SU-DHL-6 (cell line): Measurements from ENCODE around the gene CRYBG3.

Source experiments
- H2AFZ ChIP-seq: fragments of 200-600 bp; sonication (generic); 2 replicates; pipeline ENCODE4 v1.6.1; 2014; ENCODE audit warnings: low read depth, mild to moderate bottlenecking, moderate library complexity, mixed read lengths, antibody characterized with exemption, low read length; ENCODE audit not compliant: severe bottlenecking
- H3F3A ChIP-seq: fragments of 200-600 bp; shearing (Covaris generic); 2 replicates; pipeline ENCODE4 v1.6.0; 2016; ENCODE audit warnings: antibody characterized with exemption, mild to moderate bottlenecking; ENCODE audit not compliant: insufficient read depth
- H3K27ac ChIP-seq: fragments of 200-600 bp; sonication (generic); 2 replicates; pipeline ENCODE4 v1.5.1; 2016; ENCODE audit warnings: low read depth, mild to moderate bottlenecking, low read length, moderate library complexity, mixed read lengths
- H3K27me3 ChIP-seq: fragments of 200-600 bp; sonication (generic), shearing (Covaris generic); 2 replicates; pipeline ENCODE4 v1.6.0; 2014; ENCODE audit warnings: mild to moderate bottlenecking, low read length
- H3K36me3 ChIP-seq: fragments of 200-600 bp; sonication (generic); 2 replicates; pipeline ENCODE4 v1.6.1; 2014; ENCODE audit warnings: mild to moderate bottlenecking, low read length, mixed read lengths
- H3K4me2 ChIP-seq: fragments of 300-600, 200-600 bp; shearing (Covaris generic), sonication (generic); 2 replicates; pipeline ENCODE4 v1.6.0; 2014; ENCODE audit warnings: low read length, low read depth, mild to moderate bottlenecking; ENCODE audit not compliant: poor library complexity, severe bottlenecking
- H3K4me3 ChIP-seq: fragments of 200-600 bp; sonication (generic); 2 replicates; pipeline ENCODE4 v1.5.1; 2014; ENCODE audit warnings: antibody characterized with exemption, low read length, mild to moderate bottlenecking, mixed read lengths; ENCODE audit not compliant: insufficient read depth, poor library complexity, severe bottlenecking
- H3K79me2 ChIP-seq: fragments of 200-600 bp; sonication (generic); 2 replicates; pipeline ENCODE4 v1.6.1; 2014; ENCODE audit warnings: mild to moderate bottlenecking, low read length, moderate library complexity; ENCODE audit not compliant: insufficient read depth
- H3K9ac ChIP-seq: fragments of 200-600 bp; sonication (generic); 2 replicates; pipeline ENCODE4 v1.7.0; 2014; ENCODE audit warnings: mild to moderate bottlenecking, low read length
- H3K9me2 ChIP-seq: fragments of 200-600 bp; sonication (generic); replicated peaks from 2 replicates; pipeline ENCODE4 v1.6.1; 2014; ENCODE audit warnings: low read length; ENCODE audit not compliant: insufficient read depth
- H3K9me3 ChIP-seq: fragments of 200-600 bp; sonication (generic); 2 replicates; pipeline ENCODE4 v1.6.1; 2014; ENCODE audit warnings: low read length, mixed read lengths; ENCODE audit not compliant: insufficient read depth
- H4K20me1 ChIP-seq: fragments of 200-600 bp; sonication (generic); 2 replicates; pipeline ENCODE4 v1.6.1; 2014; ENCODE audit warnings: low read depth, mild to moderate bottlenecking, antibody characterized with exemption, low read length, moderate library complexity, mixed read lengths
- EZH2phosphoT487 ChIP-seq: fragments of 200-600 bp; sonication (generic), shearing (Covaris generic); conservative IDR thresholded peaks from 2 replicates; pipeline ENCODE4 v1.6.1; 2018; ENCODE audit warnings: mild to moderate bottlenecking, antibody characterized with exemption, low read length, moderate library complexity, mixed read lengths
- TF ChIP-seq, protein P1 (sequence below): fragments of 200-600 bp; sonication (generic); IDR thresholded peaks from one replicate; pipeline ENCODE4 v1.5.1; 2017; ENCODE audit warnings: antibody characterized with exemption, mild to moderate bottlenecking, low read length, moderate library complexity; ENCODE audit not compliant: insufficient read depth, poor library complexity, severe bottlenecking

Gene CRYBG3

DNA sequence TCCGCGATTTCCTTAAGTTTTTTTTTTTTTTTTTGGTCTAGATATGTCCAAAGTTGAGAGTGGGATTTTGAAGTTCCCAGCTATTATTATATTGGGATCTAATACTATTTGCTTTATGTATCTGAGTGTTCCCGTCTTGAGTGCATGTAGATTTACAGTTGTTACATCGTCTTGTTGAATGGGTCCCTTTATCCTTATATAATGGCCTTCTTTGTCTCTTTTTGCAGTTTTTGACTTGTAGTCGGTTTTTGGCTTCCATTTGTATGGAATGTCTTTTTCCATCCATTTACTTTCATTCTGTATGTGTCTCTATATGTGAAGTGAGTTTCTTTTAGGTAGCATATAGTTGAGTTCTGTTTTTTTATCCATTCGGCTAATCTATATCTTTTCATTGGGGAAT, 35.6 kb downstream of the CRYBG3 start:
- H3F3A ChIP-seq: no peaks in the 10 kb centered on the region
- no peaks in the 10 kb centered on the region for H3K9me3 ChIP-seq

DNA sequence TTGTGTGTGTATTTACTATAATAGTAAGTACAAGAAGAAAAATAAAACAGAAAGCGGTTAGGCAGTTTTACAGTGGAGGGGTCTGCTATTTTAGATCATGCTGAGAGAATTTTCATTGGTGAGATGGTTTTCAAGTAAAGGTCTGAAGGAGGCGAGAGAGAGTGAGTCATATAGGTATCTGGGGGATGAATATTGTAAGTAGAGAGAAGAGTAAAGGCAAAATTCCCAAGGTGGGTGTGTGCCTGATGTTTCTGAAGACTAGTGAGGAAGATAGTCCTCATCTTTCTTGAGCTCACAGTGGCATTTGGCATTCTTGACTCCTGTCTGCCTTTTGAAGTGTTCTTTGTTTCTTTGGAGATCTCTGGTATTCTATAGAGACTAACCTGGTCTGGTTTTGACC, 38.6 kb downstream of the CRYBG3 start:
- Histone ChIP-seq H3K9me2 (no peaks in the 10 kb centered on the region), H3F3A (no peaks in the 10 kb centered on the region), H3K4me3 (no peak overlapping the region), H3K27ac (no peak overlapping the region), H3K36me3 (no peaks in the 10 kb centered on the region), H3K4me2 (no peak overlapping the region), H4K20me1 (no peaks in the 10 kb centered on the region), H3K27me3 (no peaks in the 10 kb centered on the region), H3K9me3 (no peaks in the 10 kb centered on the region), H2AFZ (no peak overlapping the region), H3K79me2 (no peaks in the 10 kb centered on the region), H3K9ac (no peak overlapping the region)
- TF ChIP-seq, protein P1, sequence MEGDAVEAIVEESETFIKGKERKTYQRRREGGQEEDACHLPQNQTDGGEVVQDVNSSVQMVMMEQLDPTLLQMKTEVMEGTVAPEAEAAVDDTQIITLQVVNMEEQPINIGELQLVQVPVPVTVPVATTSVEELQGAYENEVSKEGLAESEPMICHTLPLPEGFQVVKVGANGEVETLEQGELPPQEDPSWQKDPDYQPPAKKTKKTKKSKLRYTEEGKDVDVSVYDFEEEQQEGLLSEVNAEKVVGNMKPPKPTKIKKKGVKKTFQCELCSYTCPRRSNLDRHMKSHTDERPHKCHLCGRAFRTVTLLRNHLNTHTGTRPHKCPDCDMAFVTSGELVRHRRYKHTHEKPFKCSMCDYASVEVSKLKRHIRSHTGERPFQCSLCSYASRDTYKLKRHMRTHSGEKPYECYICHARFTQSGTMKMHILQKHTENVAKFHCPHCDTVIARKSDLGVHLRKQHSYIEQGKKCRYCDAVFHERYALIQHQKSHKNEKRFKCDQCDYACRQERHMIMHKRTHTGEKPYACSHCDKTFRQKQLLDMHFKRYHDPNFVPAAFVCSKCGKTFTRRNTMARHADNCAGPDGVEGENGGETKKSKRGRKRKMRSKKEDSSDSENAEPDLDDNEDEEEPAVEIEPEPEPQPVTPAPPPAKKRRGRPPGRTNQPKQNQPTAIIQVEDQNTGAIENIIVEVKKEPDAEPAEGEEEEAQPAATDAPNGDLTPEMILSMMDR: no peak
- no peak for TF ChIP-seq EZH2phosphoT487

More for the DNA sequence above, 35.6 kb downstream of the CRYBG3 start:
- no peak overlapping the region for H3K9ac ChIP-seq
- H3K36me3 ChIP-seq: no peaks in the 10 kb centered on the region
- H3K27me3 ChIP-seq: no peaks in the 10 kb centered on the region
- no peaks in the 10 kb centered on the region for H3K9me2 ChIP-seq
- no peak overlapping the region for H2AFZ ChIP-seq
- no peaks in the 10 kb centered on the region for H4K20me1 ChIP-seq
- no peak overlapping the region for H3K27ac ChIP-seq
- no peaks in the 10 kb centered on the region for H3K79me2 ChIP-seq
- no peak overlapping the region for H3K4me2 ChIP-seq
- H3K4me3 ChIP-seq: no peak overlapping the region
- TF ChIP-seq EZH2phosphoT487: no peak
- TF ChIP-seq, protein P1: no peak

DNA sequence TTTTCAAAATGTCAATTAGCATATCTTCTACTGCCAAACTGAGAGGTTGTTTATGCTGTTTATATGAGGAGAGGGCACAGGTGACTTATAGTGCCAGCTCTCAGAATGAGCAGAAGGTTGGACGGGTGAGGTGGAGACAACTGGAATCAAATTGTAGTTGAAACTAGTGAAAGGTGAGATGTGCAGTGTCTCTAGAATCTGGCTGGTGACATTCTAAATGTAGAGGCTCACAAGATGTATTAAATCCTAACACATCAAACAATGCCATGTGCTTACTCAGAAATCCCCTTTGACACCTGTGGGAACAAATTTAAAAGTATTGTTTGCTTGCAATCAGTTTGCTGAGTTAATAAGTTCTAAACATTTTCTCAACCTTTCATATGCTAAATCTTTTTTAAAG, 40.8 kb downstream of the CRYBG3 start:
- TF ChIP-seq, protein P1: no peak
- TF ChIP-seq EZH2phosphoT487: no peak
- Histone ChIP-seq H3K27me3 (no peaks in the 10 kb centered on the region), H3K79me2 (no peaks in the 10 kb centered on the region), H4K20me1 (no peaks in the 10 kb centered on the region), H3K27ac (no peak overlapping the region), H3F3A (no peaks in the 10 kb centered on the region), H3K9ac (no peak overlapping the region), H3K9me2 (no peaks in the 10 kb centered on the region), H2AFZ (no peak overlapping the region), H3K9me3 (no peaks in the 10 kb centered on the region), H3K36me3 (no peaks in the 10 kb centered on the region), H3K4me2 (no peak overlapping the region), H3K4me3 (no peak overlapping the region)

DNA sequence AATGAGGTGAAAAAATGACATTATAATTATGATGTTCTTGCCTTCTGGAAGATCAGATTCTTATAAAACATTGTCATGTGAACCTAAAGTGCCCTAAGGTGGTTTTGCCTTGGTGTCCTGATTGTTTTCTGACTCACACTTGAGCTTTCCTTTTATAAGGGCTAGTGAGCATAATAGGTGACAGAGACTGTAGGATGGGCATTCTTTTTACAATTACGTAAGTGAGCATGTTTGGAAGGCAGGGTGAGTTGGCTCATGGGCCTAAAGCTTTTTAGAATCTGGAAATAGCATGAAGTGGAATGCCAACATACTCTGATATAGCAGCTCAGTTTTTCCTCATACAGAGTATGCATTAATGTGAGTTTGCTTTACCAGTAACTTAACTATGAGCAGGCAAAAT, 41.2 kb downstream of the CRYBG3 start:
- no peak overlapping the region for H3K4me2 ChIP-seq
- H2AFZ ChIP-seq: no peak overlapping the region
- H3K9me3 ChIP-seq: no peaks in the 10 kb centered on the region
- no peaks in the 10 kb centered on the region for H3K79me2 ChIP-seq
- H3K9ac ChIP-seq: no peak overlapping the region
- no peaks in the 10 kb centered on the region for H3K27me3 ChIP-seq
- H3K9me2 ChIP-seq: no peaks in the 10 kb centered on the region
- no peak overlapping the region for H3K27ac ChIP-seq
- H3F3A ChIP-seq: no peaks in the 10 kb centered on the region
- no peak overlapping the region for H3K4me3 ChIP-seq
- no peaks in the 10 kb centered on the region for H4K20me1 ChIP-seq
- H3K36me3 ChIP-seq: no peaks in the 10 kb centered on the region
- TF ChIP-seq, protein P1: no peak
- TF ChIP-seq EZH2phosphoT487: no peak
